DMS 273 (cell line): ENCODE measurements around the gene C1QTNF8.
"Not testable (repeated sequence)": the region's sequence is repeated elsewhere in the genome, so short reads cannot be mapped to it uniquely, and the experiment has no call there.

ENCODE experiments used
- DNase-seq: peaks from one replicate; lab custom pipeline; 2025; ENCODE audit not compliant: unreplicated experiment; lab: John Stamatoyannopoulos, UW

The C1QTNF8 gene

GRCh38 chr16:1094601-1095449, 1.2 kb downstream of the C1QTNF8 start:
- DNase-seq, result no peak

GRCh38 chr16:1094124-1094479, 1.9 kb downstream of the C1QTNF8 start:
- DNase-seq, result peak; percentile 65

GRCh38 chr16:1093284-1094123, 2.5 kb downstream of the C1QTNF8 start:
- DNase-seq, result peak; percentile 74

- not testable (repeated sequence) for DNase-seq
Observed at GRCh38 chr16:1092685-1093283, 3.3 kb downstream of the C1QTNF8 start.

- DNase-seq, result no peak
Observed at GRCh38 chr16:1091992-1092552, 4.0 kb downstream of the C1QTNF8 start.

GRCh38 chr16:1090620-1091587, 5.1 kb downstream of the C1QTNF8 start:
- no peak for DNase-seq

GRCh38 chr16:1089822-1090619, 6.0 kb downstream of the C1QTNF8 start:
- peak; percentile 70 for DNase-seq

GRCh38 chr16:1089439-1089821, 6.6 kb downstream of the C1QTNF8 start:
- DNase-seq, result no peak

GRCh38 chr16:1088295-1089170, 7.5 kb downstream of the C1QTNF8 start:
- no peak for DNase-seq

GRCh38 chr16:1086443-1086842, 9.6 kb downstream of the C1QTNF8 start:
- DNase-seq, result not testable (repeated sequence)

- no peak for DNase-seq
Observed at GRCh38 chr16:1084971-1085370, 11.1 kb downstream of the C1QTNF8 start.

- DNase-seq, result peak; percentile 43
Observed at GRCh38 chr16:1082952-1083675, 12.9 kb downstream of the C1QTNF8 start.

- DNase-seq, result no peak
Observed at GRCh38 chr16:1082266-1082951, 13.6 kb downstream of the C1QTNF8 start.

GRCh38 chr16:1081734-1082265, 14.2 kb downstream of the C1QTNF8 start:
- DNase-seq, result no peak

- DNase-seq, result no peak
Observed at GRCh38 chr16:1080801-1081733, 15.0 kb downstream of the C1QTNF8 start.
